NCI-H748 (cell line): ENCODE results near the gene TAAR2.
"Not testable (repeated sequence)": the region's sequence is repeated elsewhere in the genome, so short reads cannot be mapped to it uniquely, and the experiment has no call there.

Source experiments
- DNase-seq: peaks from one replicate; lab custom pipeline; 2025; ENCODE audit not compliant: unreplicated experiment; lab: John Stamatoyannopoulos, UW

The TAAR2 gene

GRCh38 chr6:132614554-132614953, 9.5 kb downstream of the TAAR2 start:
- no peak for DNase-seq

DNA sequence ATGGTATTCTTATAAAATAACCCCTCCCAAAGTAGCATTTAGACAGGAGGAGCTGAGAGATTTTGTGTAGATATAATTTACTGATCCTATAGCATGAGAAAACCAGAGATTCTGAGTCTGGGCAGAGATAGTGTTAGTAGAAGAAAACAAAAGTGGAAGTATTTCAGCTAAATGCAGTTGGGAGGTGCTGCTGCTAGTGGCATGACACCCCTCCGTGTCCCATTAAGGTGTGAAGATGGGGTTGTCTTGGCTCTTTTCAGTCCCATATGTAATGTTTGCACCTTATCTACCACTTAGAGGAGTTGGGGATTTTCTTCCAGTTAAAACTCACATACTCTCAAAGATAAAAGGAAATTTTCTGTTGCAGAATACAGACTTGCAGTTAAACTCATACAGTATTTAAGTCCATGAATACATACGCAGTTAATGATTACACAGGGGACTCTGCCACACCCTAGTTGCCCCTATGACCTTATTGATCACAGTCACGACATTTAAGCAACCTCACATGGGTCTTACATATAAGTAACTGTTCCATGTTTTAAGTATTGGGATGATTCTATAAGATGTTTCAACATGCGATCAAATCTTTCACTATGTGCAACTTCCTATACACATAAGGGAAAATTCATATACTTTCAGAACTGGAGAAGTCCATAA, 11.5 kb downstream of the TAAR2 start:
- DNase-seq, result no peak

DNA sequence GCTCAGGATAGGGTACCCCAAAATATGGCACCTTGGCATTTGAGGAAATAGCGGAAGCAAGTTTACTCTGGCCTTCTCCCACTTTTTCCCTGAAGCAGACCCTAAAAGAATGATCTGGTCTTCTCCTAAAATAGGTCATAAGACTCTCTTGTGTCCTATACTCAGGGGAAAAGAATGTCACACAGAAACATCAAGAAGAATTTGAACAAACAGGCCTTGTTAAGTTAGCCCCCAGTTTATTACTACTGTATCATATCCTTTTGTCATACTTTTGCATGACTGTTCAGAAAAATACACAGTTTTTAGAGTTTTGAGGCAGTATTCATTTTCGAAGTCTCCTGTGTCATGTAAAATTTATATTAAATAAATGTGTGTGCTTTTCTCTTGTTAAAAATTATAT, 12.5 kb downstream of the TAAR2 start:
- DNase-seq, result no peak

- no peak for DNase-seq
Observed at GRCh38 chr6:132607544-132608233, 16.4 kb downstream of the TAAR2 start.

- no peak for DNase-seq
Observed at GRCh38 chr6:132604635-132605152, 19.4 kb downstream of the TAAR2 start.

GRCh38 chr6:132600900-132601299, 23.2 kb downstream of the TAAR2 start:
- not testable (repeated sequence) for DNase-seq

- peak; percentile 16 for DNase-seq
Observed at GRCh38 chr6:132598473-132598872, 25.6 kb downstream of the TAAR2 start.

GRCh38 chr6:132596201-132596600, 27.9 kb downstream of the TAAR2 start:
- DNase-seq, result no peak

DNA sequence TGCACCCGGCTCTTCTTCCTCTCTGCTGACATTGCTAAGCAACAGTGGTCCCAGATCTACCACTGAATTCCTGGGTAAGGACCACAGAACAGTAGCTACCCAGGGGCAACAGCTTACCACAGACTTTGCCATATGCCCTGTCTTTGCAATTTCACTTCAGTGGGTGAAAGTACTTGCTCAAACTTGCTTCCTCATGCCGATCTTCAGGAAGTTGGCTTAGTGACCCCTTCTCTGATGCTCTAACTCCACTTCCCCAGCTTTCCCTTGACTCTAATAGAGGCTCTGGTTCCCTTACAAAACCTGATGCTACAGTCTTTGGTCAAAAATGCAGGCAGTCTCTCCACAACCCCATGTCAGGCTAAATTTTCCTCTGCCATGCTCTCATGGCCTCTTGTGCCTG, 31.2 kb downstream of the TAAR2 start:
- no peak for DNase-seq

DNA sequence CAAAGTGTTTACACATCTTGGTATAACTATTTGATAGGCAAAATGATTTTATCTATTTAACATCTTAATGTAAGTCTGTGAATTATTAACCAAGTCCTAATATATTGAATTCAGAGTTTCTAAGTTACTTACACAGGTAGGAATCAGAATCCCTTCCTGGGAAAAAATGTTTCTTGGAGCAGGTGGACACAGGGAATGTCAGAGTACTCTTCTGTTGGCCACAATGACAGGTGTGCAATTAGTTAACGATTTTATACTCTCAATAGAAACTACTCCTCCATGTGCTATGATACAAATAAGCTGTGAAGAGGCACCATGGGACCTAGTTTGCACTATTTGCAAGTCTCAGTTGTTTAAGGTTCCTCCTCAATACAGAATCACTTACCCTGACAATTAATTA, 33.7 kb downstream of the TAAR2 start:
- DNase-seq, result peak; percentile 22

- DNase-seq, result no peak
Observed at GRCh38 chr6:132589454-132589853, 34.6 kb downstream of the TAAR2 start, which contains the start of gene TAAR5. Gene TAAR5 (minus strand): TSS chr6:132589741. CDS start chr6:132589686, 55 bp downstream.

DNA sequence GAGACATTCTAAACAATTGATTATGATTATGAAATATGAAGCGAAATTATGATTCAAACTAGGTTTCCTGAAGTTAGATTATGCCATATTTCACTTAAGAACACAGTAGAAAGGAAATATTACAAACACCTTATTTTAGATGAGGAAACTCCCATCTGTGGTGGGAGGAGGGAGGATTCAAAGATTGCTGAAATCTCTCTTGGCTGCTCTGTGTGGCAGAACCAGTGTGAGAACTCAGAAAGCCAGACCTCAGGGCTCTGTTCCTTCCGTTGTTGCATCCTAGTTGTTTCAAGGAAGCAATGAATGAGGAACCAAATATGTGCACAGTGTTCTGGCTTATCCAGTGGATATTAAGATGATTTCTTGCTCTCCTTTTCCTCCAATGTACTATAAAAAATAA, 36.7 kb downstream of the TAAR2 start:
- no peak for DNase-seq

GRCh38 chr6:132584698-132585097, 39.4 kb downstream of the TAAR2 start:
- no peak for DNase-seq

DNA sequence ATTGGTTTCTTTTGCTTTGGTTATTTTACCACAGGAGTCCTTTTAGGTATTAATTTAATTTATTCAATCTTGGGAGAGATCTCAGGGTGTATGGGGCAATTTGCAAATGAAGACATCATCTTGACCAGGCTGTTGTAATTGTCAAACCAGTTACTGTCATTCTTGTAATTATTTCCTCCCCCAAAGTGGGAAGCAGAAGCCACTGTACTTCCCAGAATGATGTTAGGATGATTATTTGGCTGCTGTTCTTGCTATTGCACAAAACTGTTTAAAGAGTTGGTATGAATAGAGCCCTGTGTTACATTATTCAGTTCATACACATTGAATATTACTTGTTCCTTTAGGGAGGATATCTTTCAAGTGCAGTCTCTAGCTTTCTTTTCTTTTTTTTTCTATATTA, 52.3 kb downstream of the TAAR2 start:
- DNase-seq, result no peak

- DNase-seq, result no peak
Observed at GRCh38 chr6:132570221-132570777, 53.8 kb downstream of the TAAR2 start, which contains the start of gene TAAR6. Gene TAAR6 (plus strand): TSS chr6:132570322. CDS start chr6:132570322, 0 bp downstream.

DNA sequence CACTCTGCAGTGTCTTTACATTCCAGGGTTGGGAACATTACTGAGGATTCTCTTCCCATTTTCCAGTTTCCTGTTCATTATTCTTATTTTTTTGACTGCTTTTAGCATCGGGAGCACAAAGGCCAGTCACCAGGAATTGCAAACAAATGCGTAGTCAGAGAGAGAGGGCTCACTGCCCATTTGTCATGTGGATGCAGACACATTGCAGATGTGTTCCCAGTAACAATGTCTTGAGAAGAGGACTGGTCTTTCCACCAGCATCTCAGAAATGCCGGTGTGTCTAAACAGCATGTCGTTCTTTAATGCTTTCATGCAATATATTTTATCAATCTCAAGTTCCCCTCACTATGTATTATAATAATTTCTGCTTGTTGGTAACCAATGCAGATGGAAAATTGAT, 54.9 kb downstream of the TAAR2 start:
- DNase-seq, result no peak

GRCh38 chr6:132568611-132569010, 55.5 kb downstream of the TAAR2 start:
- DNase-seq, result no peak

GRCh38 chr6:132567566-132567965, 56.5 kb downstream of the TAAR2 start:
- no peak for DNase-seq
